HUES48 (cell line): Measurements from ENCODE around the gene TRIM6.

ENCODE experiments used
- H3K27ac ChIP-seq: one replicate; pipeline ENCODE4 v1.7.0; 2013; ENCODE audit warnings: low read depth, low read length, inconsistent platforms
- H3K27me3 ChIP-seq: 2 replicates; pipeline ENCODE4 v1.6.1; 2013; ENCODE audit warnings: mild to moderate bottlenecking, low read length; ENCODE audit not compliant: control insufficient read depth, insufficient read depth
- H3K36me3 ChIP-seq: 2 replicates; pipeline ENCODE4 v1.6.1; 2013; ENCODE audit warnings: low read length; ENCODE audit not compliant: control insufficient read depth, insufficient read depth
- H3K4me1 ChIP-seq: 2 replicates; pipeline ENCODE4 v1.6.1; 2013; ENCODE audit warnings: mild to moderate bottlenecking, low read length; ENCODE audit not compliant: control insufficient read depth, insufficient read depth
- H3K4me3 ChIP-seq: 2 replicates; pipeline ENCODE4 v1.5.1; 2013; ENCODE audit warnings: mild to moderate bottlenecking, low read depth, low read length
- H3K9ac ChIP-seq: 2 replicates; pipeline ENCODE4 v1.6.1; 2013; ENCODE audit warnings: mild to moderate bottlenecking, low read depth, low read length, moderate library complexity
- H3K9me3 ChIP-seq: 2 replicates; pipeline ENCODE4 v1.6.1; 2013; ENCODE audit warnings: low read length; ENCODE audit not compliant: control insufficient read depth, insufficient read depth

TRIM6 gene, protein sequence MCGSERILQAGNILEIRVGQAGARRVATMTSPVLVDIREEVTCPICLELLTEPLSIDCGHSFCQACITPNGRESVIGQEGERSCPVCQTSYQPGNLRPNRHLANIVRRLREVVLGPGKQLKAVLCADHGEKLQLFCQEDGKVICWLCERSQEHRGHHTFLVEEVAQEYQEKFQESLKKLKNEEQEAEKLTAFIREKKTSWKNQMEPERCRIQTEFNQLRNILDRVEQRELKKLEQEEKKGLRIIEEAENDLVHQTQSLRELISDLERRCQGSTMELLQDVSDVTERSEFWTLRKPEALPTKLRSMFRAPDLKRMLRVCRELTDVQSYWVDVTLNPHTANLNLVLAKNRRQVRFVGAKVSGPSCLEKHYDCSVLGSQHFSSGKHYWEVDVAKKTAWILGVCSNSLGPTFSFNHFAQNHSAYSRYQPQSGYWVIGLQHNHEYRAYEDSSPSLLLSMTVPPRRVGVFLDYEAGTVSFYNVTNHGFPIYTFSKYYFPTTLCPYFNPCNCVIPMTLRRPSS

DNA sequence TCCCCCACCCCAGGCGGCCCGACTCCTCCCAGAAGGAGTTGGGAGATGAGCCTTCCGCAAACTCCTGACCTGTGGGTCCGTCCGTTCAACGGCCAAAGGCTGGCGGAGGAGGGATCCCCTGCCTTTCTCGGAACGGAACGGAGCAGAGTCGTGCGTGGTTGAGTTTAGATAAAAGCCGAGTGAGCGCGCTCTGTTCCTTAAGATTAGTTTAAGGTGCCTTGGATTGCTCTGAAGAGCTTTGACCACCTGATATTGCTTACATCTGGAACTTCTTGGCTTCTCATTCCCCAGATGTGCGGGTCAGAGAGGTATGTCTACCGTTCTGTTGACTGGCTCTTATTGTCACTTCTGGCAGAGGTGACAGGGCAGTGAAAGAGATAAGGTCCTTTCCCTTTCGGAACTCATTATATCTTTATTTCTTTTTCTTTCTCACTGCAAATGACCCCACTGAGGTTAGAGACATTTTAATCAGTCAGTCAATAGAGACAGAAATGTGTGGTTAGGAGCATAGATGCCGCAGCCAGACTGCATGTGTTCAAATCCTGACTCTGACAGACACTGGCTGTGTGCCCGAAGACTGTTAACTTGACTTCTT, at the start of gene TRIM6:
TRIM6 (plus strand) TSS at position 31 of the 595 bp plus-strand sequence; CDS start at position 292, 261 bp downstream.
- Histone ChIP-seq H3K36me3 (no peaks in the 10 kb centered on the region), H3K9ac (peak within 1 kb of the TSS; percentile 27), H3K4me1 (peaks cover 33% of the 10 kb centered on the region), H3K27me3 (no peaks in the 10 kb centered on the region), H3K4me3 (peak within 1 kb of the TSS; percentile 71), H3K27ac (peak within 1 kb of the TSS; percentile 11), H3K9me3 (no peaks in the 10 kb centered on the region)

DNA sequence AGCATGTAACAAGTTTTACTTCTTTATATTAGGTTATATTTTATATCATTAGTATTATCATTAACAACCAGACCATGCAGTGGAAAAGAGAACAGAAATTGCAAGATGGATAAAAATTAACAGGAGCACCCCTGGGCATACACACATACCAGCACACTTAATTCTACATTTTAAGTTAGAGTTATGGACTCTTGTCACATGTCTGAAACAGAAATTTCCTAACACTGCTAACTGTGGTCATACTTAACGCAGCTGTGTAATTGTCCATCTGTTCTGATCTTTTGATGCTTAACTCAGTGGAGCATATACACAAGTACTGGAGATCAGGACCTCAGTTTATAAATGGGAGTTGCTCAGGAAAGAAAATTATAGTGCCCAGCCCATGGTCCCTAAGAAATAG, 48.5 kb upstream of the TRIM6 start:
- H3K27ac ChIP-seq: no peak overlapping the region
- no peaks in the 10 kb centered on the region for H3K9me3 ChIP-seq

DNA sequence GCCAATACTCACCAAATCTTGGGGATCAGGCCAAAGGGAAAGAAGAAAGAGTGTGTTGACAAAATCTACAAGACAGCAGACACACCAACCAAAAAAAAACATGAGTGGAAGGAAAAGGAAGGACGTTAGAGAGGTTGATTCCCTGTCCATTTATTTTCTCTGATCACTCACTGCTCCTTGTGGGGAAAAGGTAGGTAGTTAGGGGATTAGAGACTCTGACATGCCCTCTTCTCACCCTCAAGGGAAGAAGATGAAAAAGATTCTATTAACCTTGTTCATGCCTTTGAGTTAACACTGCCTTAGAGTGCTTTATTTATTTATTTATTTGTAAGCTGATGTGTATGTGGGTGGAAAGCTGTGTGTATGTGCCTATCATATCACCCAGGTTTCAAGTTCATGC, 48.0 kb upstream of the TRIM6 start, which contains the start of gene OR52H1:
OR52H1 (minus strand) TSS at position 101 of the 400 bp plus-strand sequence. CDS start 3,035 bp downstream, outside the sequence.
- Histone ChIP-seq H3K27ac (no peak within 1 kb of the TSS), H3K27me3 (no peaks in the 10 kb centered on the region), H3K36me3 (no peaks in the 10 kb centered on the region), H3K4me3 (no peak within 1 kb of the TSS), H3K9ac (no peak within 1 kb of the TSS), H3K4me1 (no peaks in the 10 kb centered on the region), H3K9me3 (no peaks in the 10 kb centered on the region)

More for the DNA sequence above, 48.5 kb upstream of the TRIM6 start:
- H3K4me1 ChIP-seq: no peaks in the 10 kb centered on the region
- H3K9ac ChIP-seq: no peak overlapping the region
- no peaks in the 10 kb centered on the region for H3K27me3 ChIP-seq
- no peaks in the 10 kb centered on the region for H3K36me3 ChIP-seq
- no peak overlapping the region for H3K4me3 ChIP-seq

DNA sequence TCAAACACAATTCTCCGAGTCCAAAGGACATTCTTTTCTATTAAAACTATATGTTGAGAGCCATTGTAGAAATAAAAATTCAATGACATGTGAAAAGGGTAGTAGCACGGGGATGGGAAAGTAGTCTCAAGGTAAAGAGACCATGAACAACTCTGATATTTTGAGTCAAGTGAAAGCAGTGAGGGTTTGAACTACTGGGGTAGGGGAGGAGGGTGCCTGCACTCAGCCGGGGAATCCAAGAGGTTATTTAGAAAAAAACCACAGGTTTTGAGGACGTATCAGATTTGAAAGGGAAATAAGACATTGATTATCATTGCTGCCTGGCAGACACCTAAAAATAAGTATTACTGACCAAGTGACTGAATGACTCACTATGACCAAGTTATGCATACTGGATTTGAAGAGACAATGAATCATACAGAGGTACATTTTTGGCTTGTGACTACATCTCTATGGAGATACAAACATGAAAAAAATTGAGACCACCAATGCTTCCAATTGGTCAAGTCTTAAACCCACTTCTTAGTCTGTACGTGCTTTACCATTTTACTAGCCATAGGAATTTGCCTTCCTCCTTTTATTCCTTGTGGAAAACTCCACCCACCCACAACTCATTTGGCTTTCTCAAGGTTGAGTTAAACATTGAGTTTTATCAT, 45.9 kb upstream of the TRIM6 start:
- Histone ChIP-seq H3K9me3 (no peaks in the 10 kb centered on the region), H3K9ac (no peak overlapping the region), H3K27me3 (no peaks in the 10 kb centered on the region), H3K4me3 (no peak overlapping the region), H3K36me3 (no peaks in the 10 kb centered on the region), H3K27ac (no peak overlapping the region), H3K4me1 (no peaks in the 10 kb centered on the region)

GRCh38 chr11:5553343-5553742, 43.1 kb upstream of the TRIM6 start:
- H3K4me1 ChIP-seq: peaks cover 3% of the 10 kb centered on the region; the same call in 1 of the 2 replicates
- no peaks in the 10 kb centered on the region for H3K9me3 ChIP-seq
- H3K27ac ChIP-seq: no peak overlapping the region
- H3K36me3 ChIP-seq: no peaks in the 10 kb centered on the region
- no peak overlapping the region for H3K4me3 ChIP-seq
- H3K9ac ChIP-seq: no peak overlapping the region
- no peaks in the 10 kb centered on the region for H3K27me3 ChIP-seq

DNA sequence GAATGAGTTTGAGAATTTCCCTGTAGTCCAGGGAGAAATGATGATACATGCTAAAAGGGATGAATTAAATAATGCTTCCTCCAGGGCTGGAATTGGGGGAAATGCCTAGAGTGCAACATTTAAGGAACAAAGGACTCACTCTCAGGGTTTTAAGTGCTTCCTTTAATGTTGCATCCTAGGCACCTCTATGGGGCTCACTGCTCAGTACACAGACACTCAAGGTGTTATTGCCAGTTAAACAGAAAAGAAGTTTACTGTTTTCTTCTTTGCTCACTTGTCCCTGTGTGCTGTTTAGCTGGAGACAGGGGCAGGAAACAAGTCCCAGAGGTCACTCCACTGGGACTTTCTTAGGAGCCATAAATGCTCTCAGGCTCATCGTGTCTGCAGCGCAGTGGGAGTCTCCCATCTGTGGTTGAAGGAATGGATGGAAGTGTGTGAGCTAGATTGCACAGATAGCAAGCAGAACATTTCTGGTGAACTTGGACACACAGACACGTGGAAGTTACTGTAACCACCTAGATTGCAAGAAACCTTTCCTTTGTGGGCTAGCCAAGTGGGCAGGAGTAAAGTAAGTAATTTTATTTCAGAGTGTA, 39.7 kb upstream of the TRIM6 start:
- H3K9me3 ChIP-seq: no peaks in the 10 kb centered on the region
- H3K27me3 ChIP-seq: no peaks in the 10 kb centered on the region
- no peaks in the 10 kb centered on the region for H3K36me3 ChIP-seq
- H3K27ac ChIP-seq: no peak overlapping the region
- peaks cover 3% of the 10 kb centered on the region; the same call in 1 of the 2 replicates for H3K4me1 ChIP-seq
- H3K4me3 ChIP-seq: no peak overlapping the region
- H3K9ac ChIP-seq: no peak overlapping the region

GRCh38 chr11:5557751-5558150, 38.7 kb upstream of the TRIM6 start:
- Histone ChIP-seq H3K9ac (no peak overlapping the region), H3K4me3 (no peak overlapping the region), H3K27me3 (no peaks in the 10 kb centered on the region), H3K4me1 (peaks cover 3% of the 10 kb centered on the region; the same call in 1 of the 2 replicates), H3K27ac (no peak overlapping the region), H3K36me3 (no peaks in the 10 kb centered on the region), H3K9me3 (no peaks in the 10 kb centered on the region)

DNA sequence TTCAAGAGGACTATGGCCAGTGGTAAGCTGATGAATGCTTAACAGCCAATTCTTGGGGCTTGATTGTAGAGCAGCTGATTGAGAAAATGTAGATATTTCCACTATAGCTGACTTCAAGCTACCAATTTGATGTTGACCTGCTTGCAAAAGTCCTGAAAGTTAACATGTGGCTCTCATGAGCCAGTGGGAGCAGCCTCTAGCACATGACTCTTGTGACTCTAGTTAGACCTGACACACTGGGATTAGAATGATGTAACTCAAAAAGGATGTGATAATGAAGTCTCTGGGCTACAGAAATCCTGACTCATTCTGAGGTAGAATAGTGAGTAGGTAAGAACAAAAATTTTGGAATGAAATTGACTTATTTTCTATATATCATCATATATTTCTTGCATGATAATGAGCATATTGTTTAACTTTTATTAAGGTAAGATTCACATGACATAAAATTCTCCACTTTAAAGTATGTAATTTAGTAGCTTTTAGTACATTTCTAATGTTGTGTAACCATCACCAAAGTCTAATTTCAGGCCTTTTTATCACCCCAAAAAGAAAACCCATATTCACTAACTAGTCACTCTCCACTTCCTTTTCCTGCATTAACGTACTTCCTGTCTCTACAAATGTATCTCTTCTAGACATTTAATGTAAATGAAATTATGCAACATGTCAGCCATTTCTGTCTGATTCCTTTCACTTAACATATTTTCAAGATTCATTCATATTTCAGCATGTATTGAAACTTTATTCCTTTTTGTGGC, 32.0 kb upstream of the TRIM6 start:
- Histone ChIP-seq H3K4me3 (no peak overlapping the region), H3K9me3 (no peaks in the 10 kb centered on the region), H3K9ac (no peak overlapping the region), H3K4me1 (no peaks in the 10 kb centered on the region), H3K36me3 (no peaks in the 10 kb centered on the region), H3K27me3 (no peaks in the 10 kb centered on the region), H3K27ac (no peak overlapping the region)

GRCh38 chr11:5574654-5575053, 21.8 kb upstream of the TRIM6 start:
- no peak overlapping the region for H3K9ac ChIP-seq
- H3K9me3 ChIP-seq: no peaks in the 10 kb centered on the region
- no peaks in the 10 kb centered on the region for H3K4me1 ChIP-seq

DNA sequence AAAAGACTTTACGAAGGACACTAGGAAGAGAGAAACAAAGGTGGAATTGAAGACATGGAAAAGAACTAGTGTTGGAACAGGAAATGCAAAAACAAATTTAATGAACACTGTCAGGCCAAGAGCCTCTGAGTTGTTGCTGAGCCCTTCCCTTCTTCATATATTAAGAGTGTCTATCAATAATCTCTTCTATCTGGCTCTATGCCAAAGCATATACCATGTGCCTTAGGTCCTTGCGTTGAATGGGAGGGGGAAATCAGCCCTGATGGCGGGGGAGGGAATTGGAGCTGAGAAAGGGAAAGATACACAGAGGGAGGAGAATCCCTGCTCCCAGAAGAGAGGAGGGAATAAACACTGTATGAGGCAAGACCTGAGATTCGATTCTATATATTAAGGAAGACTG, 21.3 kb upstream of the TRIM6 start:
- Histone ChIP-seq H3K4me3 (no peak overlapping the region), H3K36me3 (no peaks in the 10 kb centered on the region), H3K27me3 (no peaks in the 10 kb centered on the region), H3K4me1 (no peaks in the 10 kb centered on the region), H3K27ac (no peak overlapping the region), H3K9ac (no peak overlapping the region), H3K9me3 (no peaks in the 10 kb centered on the region)

More at GRCh38 chr11:5574654-5575053, 21.8 kb upstream of the TRIM6 start:
- Histone ChIP-seq H3K4me3 (no peak overlapping the region), H3K27me3 (no peaks in the 10 kb centered on the region), H3K36me3 (no peaks in the 10 kb centered on the region), H3K27ac (no peak overlapping the region)
